ENCODE measurements around the gene INHA.

INHA gene

DNA sequence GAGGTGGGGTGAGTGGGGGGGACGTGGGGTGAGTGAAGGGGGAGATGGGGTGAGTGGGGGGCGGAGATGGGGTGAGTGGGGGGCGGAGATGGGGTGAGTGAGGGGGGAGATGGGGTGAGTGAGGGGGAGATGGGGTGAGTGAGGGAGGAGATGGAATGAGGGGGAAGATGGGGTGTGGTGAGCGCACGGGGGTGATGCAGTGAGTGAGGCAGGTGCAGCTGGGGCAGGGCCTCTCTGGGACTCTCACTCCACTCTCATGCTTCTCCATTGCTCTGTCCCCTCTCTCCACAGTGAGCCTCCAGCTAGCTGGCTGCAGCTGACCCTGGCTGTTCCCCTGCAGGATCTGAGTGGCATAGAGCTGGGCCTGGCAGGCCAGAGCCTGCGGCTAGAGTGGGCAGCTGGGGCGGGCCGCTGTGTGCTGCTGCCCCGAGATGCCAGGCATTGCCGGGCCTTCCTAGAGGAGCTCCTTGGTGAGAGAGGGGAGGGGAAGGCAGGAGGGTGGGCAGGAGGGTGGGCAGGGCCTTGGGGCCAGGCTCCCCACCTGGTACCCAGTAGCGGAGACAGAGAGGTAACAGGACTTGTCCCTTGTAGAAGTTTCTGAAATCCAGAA is 41.5 kb downstream of the INHA start:
- DNase-seq = no peak

DNA sequence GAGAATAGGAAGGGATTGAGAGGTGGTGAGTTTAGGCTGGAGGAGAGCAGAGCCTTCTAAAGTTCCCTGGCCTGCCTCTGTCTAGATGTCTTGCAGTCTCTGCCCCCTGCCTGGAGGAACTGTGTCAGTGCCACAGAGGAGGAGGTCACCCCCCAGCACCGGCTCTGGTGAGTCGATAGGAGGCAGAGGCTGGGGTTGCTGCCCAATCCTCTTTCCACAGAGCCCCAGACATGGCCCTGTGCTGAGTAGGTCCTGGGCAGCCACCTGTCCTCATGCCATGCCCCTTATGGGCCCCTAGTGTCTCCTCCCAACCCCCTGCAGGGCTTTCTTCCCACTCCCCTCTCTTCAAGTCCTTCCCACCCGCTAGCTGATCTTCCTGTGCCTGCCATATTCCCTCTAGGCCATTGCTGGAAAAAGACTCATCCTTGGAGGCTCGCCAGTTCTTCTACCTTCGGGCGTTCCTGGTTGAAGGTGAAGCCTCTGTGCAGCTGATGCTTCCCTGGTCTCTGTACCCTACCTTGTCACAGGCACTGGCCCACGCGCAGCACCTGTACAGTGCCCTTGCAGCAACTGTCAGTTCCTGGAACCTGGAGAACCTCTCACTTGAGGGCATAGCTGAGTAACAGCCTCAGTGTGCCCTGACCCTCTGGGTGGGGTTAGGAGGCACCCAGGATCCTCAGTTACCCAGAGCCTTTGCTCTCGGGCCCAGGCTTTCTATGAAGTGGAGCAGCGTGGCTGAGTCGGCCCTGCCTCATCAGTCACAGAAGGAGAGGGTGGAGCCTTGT is 42.2 kb downstream of the INHA start:
- DNase-seq = no peak

DNA sequence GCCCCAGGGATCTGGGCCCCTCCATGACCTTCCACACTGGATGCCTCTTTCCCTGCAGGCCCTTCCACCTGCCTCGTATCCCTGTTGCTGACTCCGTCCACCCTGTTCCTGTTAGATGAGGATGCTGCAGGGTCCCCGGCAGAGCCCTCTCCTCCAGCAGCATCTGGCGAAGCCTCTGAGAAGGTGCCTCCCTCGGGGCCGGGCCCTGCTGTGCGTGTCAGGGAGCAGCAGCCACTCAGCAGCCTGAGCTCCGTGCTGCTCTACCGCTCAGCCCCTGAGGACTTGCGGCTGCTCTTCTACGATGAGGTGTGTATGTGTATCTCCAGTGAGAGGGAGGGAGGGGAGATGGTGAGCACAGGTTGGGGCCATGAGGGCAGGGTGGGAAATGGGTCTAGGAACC is 42.9 kb downstream of the INHA start:
- no peak for DNase-seq

DNA sequence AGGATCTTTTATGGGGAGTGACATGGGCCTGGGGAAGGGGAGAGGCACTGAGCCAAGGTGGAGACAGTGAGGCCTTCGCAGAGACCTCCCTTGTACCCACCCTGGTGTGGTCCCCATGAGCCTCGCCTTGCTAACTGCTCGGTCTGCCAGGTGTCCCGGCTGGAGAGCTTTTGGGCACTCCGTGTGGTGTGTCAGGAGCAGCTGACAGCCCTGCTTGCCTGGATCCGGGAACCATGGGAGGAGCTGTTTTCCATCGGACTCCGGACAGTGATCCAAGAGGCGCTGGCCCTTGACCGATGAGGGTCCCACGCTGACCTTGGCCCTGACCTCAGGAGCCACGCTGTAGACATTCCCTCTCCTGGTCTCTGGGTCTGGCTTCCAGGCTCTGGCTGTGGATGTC is 43.8 kb downstream of the INHA start:
- no peak for DNase-seq

DNA sequence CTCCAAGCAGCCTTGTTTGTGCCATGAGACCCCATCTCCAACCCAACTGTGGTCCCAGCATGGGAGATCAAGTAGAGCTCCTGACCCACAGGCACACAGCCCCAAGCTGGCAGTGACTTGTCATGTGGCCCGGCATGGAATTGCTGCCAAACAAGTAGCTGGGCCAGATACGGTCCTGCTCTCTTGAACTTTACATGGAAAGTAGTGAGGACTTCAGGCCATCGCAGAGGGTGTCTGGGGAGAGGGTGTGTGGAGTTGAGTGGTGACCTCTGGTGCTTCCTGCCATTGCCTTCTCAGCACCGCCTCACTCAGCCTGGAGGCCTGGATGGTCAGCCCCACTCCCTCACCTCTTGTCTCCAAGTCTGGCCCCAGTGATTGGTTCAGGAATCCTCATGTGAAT is 44.4 kb downstream of the INHA start:
- no peak for DNase-seq

DNA sequence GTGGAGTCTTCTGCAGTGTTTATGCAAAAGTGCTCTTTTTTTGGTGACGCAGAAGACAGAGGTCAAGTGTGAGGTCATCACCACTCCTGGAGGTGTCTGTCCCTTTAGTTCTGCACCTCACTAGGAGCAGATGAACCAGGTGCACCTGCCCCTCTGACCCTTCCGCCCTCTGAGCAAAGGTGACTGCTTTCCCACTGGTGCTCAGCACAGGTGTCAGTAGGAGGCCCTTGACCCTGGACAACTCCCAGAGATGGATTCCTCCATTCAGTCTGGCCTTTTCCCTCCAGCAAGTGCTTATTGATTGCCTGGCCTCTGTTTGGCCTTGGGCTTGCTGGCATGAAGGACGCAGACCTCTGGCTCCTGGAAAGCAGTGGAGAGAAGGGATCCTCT is 46.6 kb downstream of the INHA start:
- DNase-seq = no peak

DNA sequence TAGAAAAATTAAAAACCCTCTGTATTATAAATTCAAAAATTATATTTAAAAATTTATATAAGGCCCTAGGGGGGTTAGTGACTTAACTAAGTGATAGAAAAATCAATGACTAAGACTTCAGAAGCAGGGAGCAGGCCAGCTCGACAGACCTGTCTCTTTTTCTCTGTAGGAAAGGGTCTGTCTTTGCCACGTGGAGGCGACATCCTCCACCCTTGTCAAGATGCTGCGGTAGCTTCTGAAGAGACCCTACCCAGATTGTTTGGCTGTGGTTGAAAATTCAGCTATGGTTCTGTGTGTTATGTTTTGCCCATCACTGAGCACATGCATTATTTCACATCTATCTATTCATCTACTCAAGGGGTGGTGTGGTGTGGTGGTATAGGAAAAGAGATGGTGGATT is 47.1 kb downstream of the INHA start:
- no peak for DNase-seq

DNA sequence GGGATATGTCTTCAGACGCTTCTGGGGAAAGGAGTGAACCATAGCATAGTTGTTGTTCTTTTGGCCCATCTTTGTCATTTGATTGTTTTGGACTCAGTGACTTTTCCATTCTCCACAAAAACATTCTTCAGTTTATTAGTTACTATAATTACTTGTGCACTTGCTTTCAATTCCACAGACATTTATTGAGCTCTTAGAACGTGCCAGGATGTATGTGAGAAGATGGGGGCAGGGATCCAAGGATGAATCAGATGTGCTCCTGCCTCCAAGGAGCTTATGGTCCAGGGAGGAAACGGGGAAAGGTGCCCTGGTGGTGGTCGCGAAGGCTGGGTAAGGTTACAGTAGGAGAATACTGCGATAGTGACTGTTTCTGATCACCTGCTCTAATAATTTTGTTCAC is 48.4 kb downstream of the INHA start:
- DNase-seq = no peak

DNA sequence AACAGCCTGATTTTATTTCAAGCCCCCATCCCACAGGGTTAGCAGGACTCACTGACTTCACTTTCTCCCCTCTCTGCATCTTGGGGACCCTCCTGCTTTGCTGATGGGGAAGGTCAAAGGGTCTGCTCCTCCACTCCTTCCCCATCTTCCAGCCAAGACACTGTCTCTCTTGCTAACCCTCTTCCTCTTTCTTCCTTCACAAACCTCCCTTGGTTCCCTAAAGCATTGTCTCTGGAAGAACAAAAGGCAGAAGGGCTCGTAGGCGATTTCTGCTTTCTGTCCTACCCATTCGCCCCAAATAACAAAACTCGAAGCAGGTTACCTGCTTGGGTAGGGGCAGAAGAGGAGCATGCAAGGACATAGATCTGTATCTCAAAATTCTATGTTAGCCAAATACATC is 49.8 kb downstream of the INHA start:
- DNase-seq = no peak

DNA sequence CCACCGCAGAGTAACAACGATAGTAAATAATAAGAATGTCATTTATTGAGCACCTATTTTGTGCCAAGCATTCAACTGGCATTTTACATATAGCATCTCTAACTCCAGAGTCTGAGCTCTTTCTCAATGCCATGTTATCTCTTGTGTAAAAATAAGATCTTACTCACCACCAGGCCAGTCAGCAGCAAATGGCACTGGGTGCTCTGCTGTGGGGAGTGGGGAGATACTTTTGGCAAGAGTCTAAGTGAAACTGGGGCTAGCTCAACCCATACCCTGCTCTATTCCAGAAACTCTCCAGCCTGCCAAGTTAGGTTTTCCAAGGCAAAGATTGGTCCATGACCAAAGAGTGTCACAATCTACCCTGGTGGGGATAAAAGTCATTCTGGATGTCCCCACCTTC is 50.4 kb downstream of the INHA start:
- no peak for DNase-seq

DNA sequence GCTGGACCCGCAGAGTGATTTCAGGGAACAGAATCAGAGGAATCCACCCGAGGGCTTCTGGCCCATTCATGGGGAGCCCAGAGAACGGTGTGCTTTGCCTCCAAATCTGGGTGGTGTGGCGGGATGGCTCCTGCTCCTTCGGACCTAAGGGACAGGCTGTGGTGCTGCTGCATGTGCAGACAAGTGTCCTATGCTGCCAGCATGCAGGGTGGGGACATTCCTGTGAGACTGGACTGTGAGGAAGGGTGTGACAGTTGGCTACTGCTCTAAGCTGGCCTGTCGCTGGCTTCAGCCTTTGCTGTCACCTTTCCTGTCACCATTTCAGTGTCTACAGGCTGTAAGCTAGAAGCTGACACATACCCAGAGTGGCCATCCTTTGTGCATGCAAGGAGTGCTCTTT is 52.5 kb downstream of the INHA start:
- no peak for DNase-seq

DNA sequence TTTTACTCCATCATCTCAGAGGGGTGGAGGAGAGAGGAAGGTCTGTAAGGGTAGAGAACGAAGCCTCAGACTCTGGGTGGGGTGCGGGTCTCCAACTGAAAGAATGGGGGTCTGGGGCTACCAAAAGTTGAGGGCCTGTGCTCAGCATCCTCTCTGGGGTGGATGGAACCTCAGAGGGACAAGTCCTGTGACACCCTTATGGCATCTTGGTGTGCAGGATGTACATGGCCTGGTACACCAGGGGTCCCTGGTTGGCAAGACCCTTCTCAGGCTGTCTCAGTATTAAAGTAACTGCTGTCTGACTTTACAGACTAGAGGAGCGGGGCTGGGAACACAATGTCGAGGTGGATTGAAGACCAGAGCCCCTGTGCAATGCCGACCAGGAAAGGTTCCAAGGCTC is 53.1 kb downstream of the INHA start:
- DNase-seq = no peak

Data from NCI-H526 (cell line).